Measurements from ENCODE around the gene CSHL1. TPM values are rescaled to one million over a fixed set of nuclear protein-coding genes. Genes with fewer than 3 reads are reported as not detected.

Gene CSHL1
- total RNA-seq, 1 donor from 2014 or later, result not detected

DNA sequence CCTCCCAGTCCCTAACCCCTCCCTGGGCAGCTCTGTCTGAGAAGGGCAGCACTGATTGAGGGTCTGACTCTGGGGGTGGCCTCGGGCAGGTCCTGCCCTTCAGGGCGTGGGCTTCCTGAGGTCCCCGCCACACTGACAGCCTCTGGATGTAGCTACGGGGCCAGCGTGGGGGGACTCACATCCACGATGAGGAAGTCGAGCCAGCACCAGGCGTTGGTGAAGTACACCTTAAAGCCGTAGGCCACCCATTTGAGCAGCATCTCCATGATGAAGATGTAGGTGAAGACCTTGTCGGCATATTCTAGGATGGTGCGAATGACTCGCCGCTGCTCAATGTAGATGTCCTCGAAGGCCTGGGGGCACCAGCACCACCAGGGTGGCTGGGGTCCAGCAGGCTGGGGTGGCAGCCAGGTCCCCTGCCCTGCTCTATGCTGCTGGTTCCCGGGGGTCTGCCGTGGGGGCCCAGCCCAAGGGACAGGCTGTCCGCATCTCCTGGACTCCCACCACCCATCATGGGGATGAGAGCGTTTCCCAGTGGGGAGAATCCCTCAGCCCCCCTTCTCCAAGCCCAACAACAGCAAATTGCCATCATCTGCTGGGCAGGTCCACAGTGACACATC lies 36.8 kb upstream of the CSHL1 start:
- no peak for DNase-seq (ENCODE audit: extremely low spot score, unreplicated experiment)
- Mint-ChIP-seq H3K27me3 (peaks cover 7% of the 10 kb centered on the region), H3K4me1 (ENCODE audit: unreplicated experiment) (no peaks in the 10 kb centered on the region), H3K27ac (no peak overlapping the region), H3K36me3 (no peaks in the 10 kb centered on the region), H3K4me3 (no peak overlapping the region), H3K9me3 (no peaks in the 10 kb centered on the region)
- TF ChIP-seq, protein P1, sequence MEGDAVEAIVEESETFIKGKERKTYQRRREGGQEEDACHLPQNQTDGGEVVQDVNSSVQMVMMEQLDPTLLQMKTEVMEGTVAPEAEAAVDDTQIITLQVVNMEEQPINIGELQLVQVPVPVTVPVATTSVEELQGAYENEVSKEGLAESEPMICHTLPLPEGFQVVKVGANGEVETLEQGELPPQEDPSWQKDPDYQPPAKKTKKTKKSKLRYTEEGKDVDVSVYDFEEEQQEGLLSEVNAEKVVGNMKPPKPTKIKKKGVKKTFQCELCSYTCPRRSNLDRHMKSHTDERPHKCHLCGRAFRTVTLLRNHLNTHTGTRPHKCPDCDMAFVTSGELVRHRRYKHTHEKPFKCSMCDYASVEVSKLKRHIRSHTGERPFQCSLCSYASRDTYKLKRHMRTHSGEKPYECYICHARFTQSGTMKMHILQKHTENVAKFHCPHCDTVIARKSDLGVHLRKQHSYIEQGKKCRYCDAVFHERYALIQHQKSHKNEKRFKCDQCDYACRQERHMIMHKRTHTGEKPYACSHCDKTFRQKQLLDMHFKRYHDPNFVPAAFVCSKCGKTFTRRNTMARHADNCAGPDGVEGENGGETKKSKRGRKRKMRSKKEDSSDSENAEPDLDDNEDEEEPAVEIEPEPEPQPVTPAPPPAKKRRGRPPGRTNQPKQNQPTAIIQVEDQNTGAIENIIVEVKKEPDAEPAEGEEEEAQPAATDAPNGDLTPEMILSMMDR (conservative IDR thresholded peaks at IDR 0.05), result no peak

DNA sequence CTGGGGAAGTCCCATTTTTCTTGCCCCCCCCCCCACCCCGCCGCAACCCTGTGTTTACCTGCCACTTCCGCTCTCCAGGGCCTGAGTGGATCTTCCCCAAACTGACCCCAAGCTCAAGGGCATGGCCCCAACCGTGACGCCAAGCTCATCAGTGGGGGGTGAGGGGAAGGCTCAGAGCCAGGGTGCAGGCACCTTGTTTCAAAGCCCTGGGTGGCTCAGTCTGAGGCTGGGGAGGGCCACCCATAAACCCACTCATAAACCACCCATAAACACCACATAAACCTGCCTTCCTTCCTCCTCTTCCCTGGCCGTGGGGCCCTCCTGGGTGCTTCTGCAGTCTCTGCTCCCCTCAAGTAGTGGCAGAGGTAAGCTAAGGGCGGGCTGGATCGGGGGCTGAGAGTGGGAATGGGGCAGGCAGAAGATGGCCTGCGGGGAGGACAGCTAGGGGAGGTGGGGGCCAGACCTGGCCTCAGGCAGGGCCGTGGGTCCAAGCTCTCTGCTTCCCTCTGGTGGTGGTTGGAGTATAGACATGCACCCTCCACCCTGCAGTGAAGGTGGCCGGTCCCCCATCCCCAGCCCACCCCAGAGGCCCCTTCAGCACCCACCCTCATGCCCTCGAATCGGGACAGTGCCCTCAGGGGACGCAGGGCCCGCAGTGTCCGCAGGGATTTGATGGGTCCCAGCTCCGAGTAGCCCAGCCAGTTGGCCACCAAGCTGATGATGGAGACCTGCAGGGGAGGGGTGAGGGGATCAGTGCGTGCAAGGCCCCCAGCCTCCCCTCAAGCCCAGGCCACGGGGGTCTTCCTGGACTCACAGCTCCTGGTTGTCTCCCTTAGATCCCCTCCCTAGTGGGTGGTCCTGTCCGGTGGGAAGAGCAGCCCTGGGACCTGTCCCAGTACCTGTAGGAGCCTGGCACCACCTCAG lies 35.6 kb upstream of the CSHL1 start:
- DNase-seq (ENCODE audit: extremely low spot score, unreplicated experiment), result no peak
- no peaks in the 10 kb centered on the region for H3K9me3 Mint-ChIP-seq
- H3K4me3 Mint-ChIP-seq, result no peak overlapping the region
- H3K27me3 Mint-ChIP-seq, result peaks cover 3% of the 10 kb centered on the region
- TF ChIP-seq, protein P1 (conservative IDR thresholded peaks at IDR 0.05), result peak; percentile 86
- H3K27ac Mint-ChIP-seq, result no peak overlapping the region
- no peaks in the 10 kb centered on the region for H3K36me3 Mint-ChIP-seq
- no peaks in the 10 kb centered on the region for H3K4me1 Mint-ChIP-seq (ENCODE audit: unreplicated experiment)

- Mint-ChIP-seq H3K27ac (no peak overlapping the region), H3K36me3 (no peaks in the 10 kb centered on the region), H3K4me1 (ENCODE audit: unreplicated experiment) (no peaks in the 10 kb centered on the region), H3K4me3 (no peak overlapping the region), H3K9me3 (no peaks in the 10 kb centered on the region), H3K27me3 (peaks cover 1% of the 10 kb centered on the region)
- TF ChIP-seq, protein P1 (conservative IDR thresholded peaks at IDR 0.05), result no peak
- DNase-seq (ENCODE audit: extremely low spot score, unreplicated experiment), result no peak
Measured at GRCh38 chr17:63945784-63946439, 34.9 kb upstream of the CSHL1 start.

GRCh38 chr17:63944736-63945499 lies 33.9 kb upstream of the CSHL1 start:
- Mint-ChIP-seq H3K4me3 (no peak overlapping the region), H3K27ac (no peak overlapping the region), H3K9me3 (no peaks in the 10 kb centered on the region), H3K4me1 (ENCODE audit: unreplicated experiment) (no peaks in the 10 kb centered on the region), H3K27me3 (no peaks in the 10 kb centered on the region), H3K36me3 (no peaks in the 10 kb centered on the region)
- DNase-seq (ENCODE audit: extremely low spot score, unreplicated experiment), result no peak
- TF ChIP-seq, protein P1 (conservative IDR thresholded peaks at IDR 0.05), result no peak

DNA sequence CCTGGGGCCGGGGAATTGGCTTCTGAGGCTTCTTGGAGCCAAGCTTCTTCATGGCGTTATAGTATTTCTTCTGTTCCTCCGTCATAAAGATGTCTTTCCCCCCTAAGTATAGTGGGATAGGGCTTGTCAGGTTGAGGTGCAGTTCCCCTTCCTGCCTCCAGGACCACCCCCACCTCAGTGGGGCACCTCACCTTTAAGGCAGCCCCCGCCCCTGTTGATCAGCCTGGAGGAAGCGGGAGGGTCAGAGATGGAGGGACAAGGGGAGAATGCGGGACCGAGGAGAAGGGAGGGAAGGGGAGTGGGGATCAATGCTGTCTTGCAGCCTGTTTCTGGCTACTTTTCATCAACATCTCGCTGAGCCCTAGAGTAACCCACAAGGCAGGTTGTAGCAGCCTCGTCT lies 32.7 kb upstream of the CSHL1 start:
- no peaks in the 10 kb centered on the region for H3K36me3 Mint-ChIP-seq
- H3K4me1 Mint-ChIP-seq (ENCODE audit: unreplicated experiment), result no peaks in the 10 kb centered on the region
- H3K27ac Mint-ChIP-seq, result no peak overlapping the region
- no peak for DNase-seq (ENCODE audit: extremely low spot score, unreplicated experiment)
- H3K4me3 Mint-ChIP-seq, result no peak overlapping the region
- TF ChIP-seq, protein P1 (conservative IDR thresholded peaks at IDR 0.05), result peak; percentile 44
- H3K27me3 Mint-ChIP-seq, result no peaks in the 10 kb centered on the region
- H3K9me3 Mint-ChIP-seq, result no peaks in the 10 kb centered on the region

Data from type B pancreatic cell (in vitro differentiated cells).